ENCODE results near the gene PAFAH1B2. TPM values are rescaled to one million over a fixed set of nuclear protein-coding genes. Genes with fewer than 3 reads are reported as not detected.

The PAFAH1B2 gene
- total RNA-seq, 1 experiment from 2014 or later, result 153 TPM

- no peak overlapping the region for H3K4me3 ChIP-seq (ENCODE audit: low read depth, low read length, poor library complexity, severe bottlenecking)
- DNase-seq (ENCODE audit: low spot score), result no peak
- peaks cover 4% of the 10 kb centered on the region for H3K4me1 ChIP-seq (ENCODE audit: insufficient read depth, low read length, poor library complexity, severe bottlenecking)
- no peaks in the 10 kb centered on the region for H3K9me3 ChIP-seq (ENCODE audit: low read depth, low read length, poor library complexity, severe bottlenecking)
- peaks cover 7% of the 10 kb centered on the region for H3K36me3 ChIP-seq (ENCODE audit: insufficient read depth, low read length, poor library complexity, severe bottlenecking)
- no peak overlapping the region for H3K27ac ChIP-seq (ENCODE audit: low read depth, low read length, poor library complexity, severe bottlenecking)
- CTCF ChIA-PET, result no interaction called here
- H3K27me3 ChIP-seq (replicated peaks; ENCODE audit: insufficient read depth, low read depth, low read length, poor library complexity), result no peaks in the 10 kb centered on the region
- POLR2A ChIA-PET (ENCODE audit: low non-redundant PET), result no interaction called here
- no peak for TF ChIP-seq EZH2 (IDR thresholded peaks at IDR 0.05; ENCODE audit: borderline replicate concordance, low read depth, low read length, poor library complexity, severe bottlenecking)
- TF ChIP-seq CTCF (conservative IDR thresholded peaks at IDR 0.05; ENCODE audit: low read depth, low read length), result no peak
- intact Hi-C loops (cut with micrococcal nuclease; ENCODE audit: unreplicated experiment), result no loop called here
- BruUV-seq (replicated peaks), result no TSS peak
Observed at GRCh38 chr11:117194267-117194666, 50.2 kb downstream of the PAFAH1B2 start.

- ChIA-PET CTCF (no interaction called here), POLR2A (ENCODE audit: low non-redundant PET) (no interaction called here)
- Histone ChIP-seq H3K4me1 (ENCODE audit: insufficient read depth, low read length, poor library complexity, severe bottlenecking) (peaks cover 4% of the 10 kb centered on the region), H3K4me3 (ENCODE audit: low read depth, low read length, poor library complexity, severe bottlenecking) (no peak overlapping the region), H3K27ac (ENCODE audit: low read depth, low read length, poor library complexity, severe bottlenecking) (no peak overlapping the region), H3K9me3 (ENCODE audit: low read depth, low read length, poor library complexity, severe bottlenecking) (no peaks in the 10 kb centered on the region), H3K36me3 (ENCODE audit: insufficient read depth, low read length, poor library complexity, severe bottlenecking) (no peaks in the 10 kb centered on the region), H3K27me3 (replicated peaks; ENCODE audit: insufficient read depth, low read depth, low read length, poor library complexity) (no peaks in the 10 kb centered on the region)
- TF ChIP-seq CTCF (conservative IDR thresholded peaks at IDR 0.05; ENCODE audit: low read depth, low read length), result no peak
- no peak for TF ChIP-seq EZH2 (IDR thresholded peaks at IDR 0.05; ENCODE audit: borderline replicate concordance, low read depth, low read length, poor library complexity, severe bottlenecking)
- DNase-seq (ENCODE audit: low spot score), result no peak
- intact Hi-C loops (cut with micrococcal nuclease; ENCODE audit: unreplicated experiment), result no loop called here
- BruUV-seq (replicated peaks), result no TSS peak
Observed at GRCh38 chr11:117195258-117195657, 51.2 kb downstream of the PAFAH1B2 start.

GRCh38 chr11:117195761-117196160 is 51.7 kb downstream of the PAFAH1B2 start:
- Histone ChIP-seq H3K27me3 (replicated peaks; ENCODE audit: insufficient read depth, low read depth, low read length, poor library complexity) (no peaks in the 10 kb centered on the region), H3K27ac (ENCODE audit: low read depth, low read length, poor library complexity, severe bottlenecking) (no peak overlapping the region), H3K36me3 (ENCODE audit: insufficient read depth, low read length, poor library complexity, severe bottlenecking) (no peaks in the 10 kb centered on the region), H3K4me3 (ENCODE audit: low read depth, low read length, poor library complexity, severe bottlenecking) (no peak overlapping the region), H3K4me1 (ENCODE audit: insufficient read depth, low read length, poor library complexity, severe bottlenecking) (peaks cover 4% of the 10 kb centered on the region), H3K9me3 (ENCODE audit: low read depth, low read length, poor library complexity, severe bottlenecking) (no peaks in the 10 kb centered on the region)
- no peak for DNase-seq (ENCODE audit: low spot score)
- no TSS peak for BruUV-seq (replicated peaks)
- ChIA-PET POLR2A (ENCODE audit: low non-redundant PET) (no interaction called here), CTCF (no interaction called here)
- intact Hi-C loops (cut with micrococcal nuclease; ENCODE audit: unreplicated experiment), result no loop called here
- no peak for TF ChIP-seq CTCF (conservative IDR thresholded peaks at IDR 0.05; ENCODE audit: low read depth, low read length)
- no peak for TF ChIP-seq EZH2 (IDR thresholded peaks at IDR 0.05; ENCODE audit: borderline replicate concordance, low read depth, low read length, poor library complexity, severe bottlenecking)
